Activated T-helper 1 cell treated with anti-CD3 and anti-CD28 coated beads, Interleukin-12 subunit alpha, Interleukin-12 subunit beta, Interleukin-2, Interleukin-4 antibody, amounts not matched to agents 30 ng/mL and 10 ng/mL and 1 ng/mL, durations not matched to agents 14 hours and 24 hours and 36 hours (primary cell): Measurements from ENCODE around the gene RNF220. TPM values are rescaled to one million over a fixed set of nuclear protein-coding genes. Genes with fewer than 3 reads are reported as not detected.
"Not testable (repeated sequence)": the region's sequence is repeated elsewhere in the genome, so short reads cannot be mapped to it uniquely, and the experiment has no call there.

ENCODE experiments used
- DNase-seq: peaks from one replicate; pipeline ENCODE4 v3.0.0; 2021; ENCODE audit warnings: low spot score
- H3K27ac Mint-ChIP-seq: one replicate; pipeline ENCODE4 v1.8.0; 2021; ENCODE audit warnings: mild to moderate bottlenecking, mixed read lengths
- H3K27me3 Mint-ChIP-seq: one replicate; pipeline ENCODE4 v1.8.0; 2022; ENCODE audit warnings: mild to moderate bottlenecking, moderate library complexity, mixed read lengths; ENCODE audit not compliant: insufficient read depth
- H3K36me3 Mint-ChIP-seq: one replicate; pipeline ENCODE4 v1.8.0; 2021; ENCODE audit warnings: low read depth, mixed read lengths
- H3K4me1 Mint-ChIP-seq: one replicate; pipeline ENCODE4 v1.8.0; 2021; ENCODE audit warnings: low read depth, mixed read lengths
- H3K4me3 Mint-ChIP-seq: one replicate; pipeline ENCODE4 v1.8.0; 2021; ENCODE audit warnings: mild to moderate bottlenecking, moderate library complexity, mixed read lengths
- H3K9me3 Mint-ChIP-seq: one replicate; pipeline ENCODE4 v1.8.0; 2021; ENCODE audit warnings: mixed read lengths
- intact Hi-C: fragments of 100-400 bp; cut with micrococcal nuclease; formaldehyde crosslinking; loops from one replicate; pipeline ENCODE4 v1.15.1; 2024
- total RNA-seq: library from RNA; stranded (reverse); gene quantifications from 2 replicates; pipeline ENCODE4 v1.2.3, GENCODE V29; 2022

Gene RNF220
- total RNA-seq, 1 donor from 2014 or later, result 103 TPM

GRCh38 chr1:44694863-44695478 is 289.9 kb downstream of the RNF220 start:
- Mint-ChIP-seq H3K4me3 (no peak overlapping the region), H3K27me3 (no peaks in the 10 kb centered on the region), H3K36me3 (peaks cover 2% of the 10 kb centered on the region), H3K9me3 (no peaks in the 10 kb centered on the region), H3K4me1 (peaks cover 26% of the 10 kb centered on the region), H3K27ac (no peak overlapping the region)
- no peak for DNase-seq
- intact Hi-C loops, result no loop called here

- no peak for DNase-seq
- Mint-ChIP-seq H3K27me3 (no peaks in the 10 kb centered on the region), H3K4me1 (peaks cover 26% of the 10 kb centered on the region), H3K4me3 (no peak overlapping the region), H3K36me3 (peaks cover 2% of the 10 kb centered on the region), H3K27ac (no peak overlapping the region), H3K9me3 (no peaks in the 10 kb centered on the region)
- intact Hi-C loops, result no loop called here
Measured at GRCh38 chr1:44695671-44696070, 290.6 kb downstream of the RNF220 start.

GRCh38 chr1:44696101-44696500 is 291.0 kb downstream of the RNF220 start:
- no peak for DNase-seq
- Mint-ChIP-seq H3K4me3 (no peak overlapping the region), H3K4me1 (peaks cover 26% of the 10 kb centered on the region), H3K27ac (no peak overlapping the region), H3K9me3 (no peaks in the 10 kb centered on the region), H3K27me3 (no peaks in the 10 kb centered on the region), H3K36me3 (peaks cover 2% of the 10 kb centered on the region)
- intact Hi-C loops, result no loop called here

- intact Hi-C loops, result no loop called here
- H3K27ac Mint-ChIP-seq, result peak overlapping the region; percentile 83
- H3K4me1 Mint-ChIP-seq, result peaks cover 26% of the 10 kb centered on the region
- no peaks in the 10 kb centered on the region for H3K27me3 Mint-ChIP-seq
- no peak overlapping the region for H3K4me3 Mint-ChIP-seq
- no peaks in the 10 kb centered on the region for H3K9me3 Mint-ChIP-seq
- H3K36me3 Mint-ChIP-seq, result no peaks in the 10 kb centered on the region
- DNase-seq, result no peak
Measured at GRCh38 chr1:44696789-44697345, 291.8 kb downstream of the RNF220 start.

GRCh38 chr1:44698138-44698537 is 293.1 kb downstream of the RNF220 start:
- peaks cover 18% of the 10 kb centered on the region for H3K4me1 Mint-ChIP-seq
- H3K36me3 Mint-ChIP-seq, result no peaks in the 10 kb centered on the region
- H3K9me3 Mint-ChIP-seq, result no peaks in the 10 kb centered on the region
- no peak overlapping the region for H3K4me3 Mint-ChIP-seq
- no peak overlapping the region for H3K27ac Mint-ChIP-seq
- H3K27me3 Mint-ChIP-seq, result no peaks in the 10 kb centered on the region
- DNase-seq, result no peak
- intact Hi-C loops, result no loop called here

- intact Hi-C loops, H3K27me3 Mint-ChIP-seq, DNase-seq, H3K36me3 Mint-ChIP-seq, H3K4me3 Mint-ChIP-seq, H3K27ac Mint-ChIP-seq, H3K9me3 Mint-ChIP-seq: not testable (repeated sequence)
- peaks cover 15% of the 10 kb centered on the region for H3K4me1 Mint-ChIP-seq
Measured at GRCh38 chr1:44699375-44699774, 294.3 kb downstream of the RNF220 start.

GRCh38 chr1:44700573-44700972 is 295.5 kb downstream of the RNF220 start:
- intact Hi-C loops, result no loop called here
- H3K4me3 Mint-ChIP-seq, result no peak overlapping the region
- DNase-seq, result no peak
- H3K27me3 Mint-ChIP-seq, result no peaks in the 10 kb centered on the region
- no peaks in the 10 kb centered on the region for H3K9me3 Mint-ChIP-seq
- H3K4me1 Mint-ChIP-seq, result peaks cover 15% of the 10 kb centered on the region
- H3K27ac Mint-ChIP-seq, result no peak overlapping the region
- no peaks in the 10 kb centered on the region for H3K36me3 Mint-ChIP-seq

- H3K4me1 Mint-ChIP-seq, result peaks cover 15% of the 10 kb centered on the region
- intact Hi-C loops, result no loop called here
- H3K9me3 Mint-ChIP-seq, result no peaks in the 10 kb centered on the region
Measured at GRCh38 chr1:44701141-44701573, 296.1 kb downstream of the RNF220 start.

More at GRCh38 chr1:44701141-44701573, 296.1 kb downstream of the RNF220 start:
- Mint-ChIP-seq H3K27me3 (no peaks in the 10 kb centered on the region), H3K27ac (no peak overlapping the region), H3K4me3 (no peak overlapping the region), H3K36me3 (no peaks in the 10 kb centered on the region)
- DNase-seq, result no peak

Other genes starting within 250 kb of the RNF220 start
- gene DMAP1, start 191.8 kb upstream of the RNF220 start, total RNA-seq, result 37.4 and 38.1 TPM in 2 replicates
- 51.4 and 55.4 TPM in 2 replicates for gene ERI3, start 50.0 kb upstream of the RNF220 start, total RNA-seq